Measurements from ENCODE around the gene EYA4. TPM values are rescaled to one million over a fixed set of nuclear protein-coding genes. Genes with fewer than 3 reads are reported as not detected.

EYA4 gene
- total RNA-seq, 1 donor from 2014 or later, result 0.78 TPM

DNA sequence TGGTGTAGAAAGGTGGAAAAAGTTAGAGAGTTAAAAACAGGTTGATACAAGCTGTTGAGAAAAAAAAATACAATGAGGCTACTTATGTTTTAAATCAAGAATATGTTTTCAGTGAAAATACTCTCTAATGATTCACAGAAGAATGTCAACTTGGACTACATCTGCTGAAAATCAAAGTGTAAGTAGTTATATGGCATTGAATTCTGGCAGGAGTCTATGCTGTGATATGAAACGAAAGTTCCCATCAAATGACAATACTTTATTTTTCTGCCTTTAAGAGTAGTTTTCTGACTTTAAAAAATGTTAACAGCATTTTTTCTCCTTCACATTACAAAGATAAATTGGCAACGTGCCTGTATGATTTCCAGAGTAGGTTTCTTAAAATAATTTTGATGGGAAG lies 158.3 kb downstream of the EYA4 start:
- Mint-ChIP-seq H3K4me1 (ENCODE audit: unreplicated experiment) (peaks cover 17% of the 10 kb centered on the region), H3K9me3 (ENCODE audit: unreplicated experiment) (no peaks in the 10 kb centered on the region), H3K27me3 (ENCODE audit: unreplicated experiment) (peaks cover 16% of the 10 kb centered on the region), H3K27ac (ENCODE audit: unreplicated experiment) (no peak overlapping the region), H3K4me3 (ENCODE audit: unreplicated experiment) (no peak overlapping the region), H3K36me3 (ENCODE audit: unreplicated experiment) (no peaks in the 10 kb centered on the region)
- TF ChIP-seq, protein P1, sequence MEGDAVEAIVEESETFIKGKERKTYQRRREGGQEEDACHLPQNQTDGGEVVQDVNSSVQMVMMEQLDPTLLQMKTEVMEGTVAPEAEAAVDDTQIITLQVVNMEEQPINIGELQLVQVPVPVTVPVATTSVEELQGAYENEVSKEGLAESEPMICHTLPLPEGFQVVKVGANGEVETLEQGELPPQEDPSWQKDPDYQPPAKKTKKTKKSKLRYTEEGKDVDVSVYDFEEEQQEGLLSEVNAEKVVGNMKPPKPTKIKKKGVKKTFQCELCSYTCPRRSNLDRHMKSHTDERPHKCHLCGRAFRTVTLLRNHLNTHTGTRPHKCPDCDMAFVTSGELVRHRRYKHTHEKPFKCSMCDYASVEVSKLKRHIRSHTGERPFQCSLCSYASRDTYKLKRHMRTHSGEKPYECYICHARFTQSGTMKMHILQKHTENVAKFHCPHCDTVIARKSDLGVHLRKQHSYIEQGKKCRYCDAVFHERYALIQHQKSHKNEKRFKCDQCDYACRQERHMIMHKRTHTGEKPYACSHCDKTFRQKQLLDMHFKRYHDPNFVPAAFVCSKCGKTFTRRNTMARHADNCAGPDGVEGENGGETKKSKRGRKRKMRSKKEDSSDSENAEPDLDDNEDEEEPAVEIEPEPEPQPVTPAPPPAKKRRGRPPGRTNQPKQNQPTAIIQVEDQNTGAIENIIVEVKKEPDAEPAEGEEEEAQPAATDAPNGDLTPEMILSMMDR (IDR thresholded peaks at IDR 0.05), result no peak
- DNase-seq (ENCODE audit: extremely low spot score, unreplicated experiment), result no peak

DNA sequence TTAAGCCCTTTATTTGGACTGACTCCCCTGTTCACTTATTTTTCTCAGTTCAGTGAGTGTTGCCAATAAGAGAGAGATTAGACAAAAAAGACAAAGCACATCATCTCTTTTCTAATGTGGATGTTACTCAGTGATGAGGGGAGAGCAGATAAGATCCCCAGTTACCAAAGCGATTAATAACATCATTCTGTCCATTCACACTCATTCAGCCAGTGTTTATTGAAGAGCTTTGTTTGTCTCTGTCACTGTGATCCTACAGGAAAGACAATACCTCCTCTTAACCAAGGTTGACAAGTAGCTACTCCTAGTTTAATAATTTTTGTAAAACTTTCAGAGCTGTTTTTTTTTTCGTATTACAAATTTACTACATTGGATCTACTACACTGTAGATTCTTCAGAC lies 163.0 kb downstream of the EYA4 start:
- Mint-ChIP-seq H3K9me3 (ENCODE audit: unreplicated experiment) (no peaks in the 10 kb centered on the region), H3K36me3 (ENCODE audit: unreplicated experiment) (no peaks in the 10 kb centered on the region), H3K4me3 (ENCODE audit: unreplicated experiment) (no peak overlapping the region)

DNA sequence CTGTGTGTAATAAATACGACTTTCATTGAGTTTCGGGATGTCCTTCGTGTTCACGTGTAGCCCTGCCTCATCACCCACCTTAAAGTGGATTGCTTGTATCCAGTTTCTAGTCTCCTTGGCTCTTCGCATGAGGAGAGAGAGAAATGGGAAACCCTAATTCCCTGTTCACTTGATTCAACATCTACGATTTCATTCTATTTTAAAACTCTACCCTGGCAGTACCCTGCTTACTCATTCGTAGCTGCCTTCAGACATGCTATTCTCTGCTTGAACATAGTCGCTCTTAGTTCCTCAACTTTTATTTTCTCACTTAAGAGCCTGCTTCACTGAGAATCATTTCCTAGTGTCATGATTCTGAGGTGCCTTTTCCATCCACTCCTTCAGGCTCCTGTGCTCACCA lies 163.6 kb downstream of the EYA4 start:
- peaks cover 26% of the 10 kb centered on the region for H3K27me3 Mint-ChIP-seq (ENCODE audit: unreplicated experiment)
- H3K4me3 Mint-ChIP-seq (ENCODE audit: unreplicated experiment), result no peak overlapping the region
- H3K36me3 Mint-ChIP-seq (ENCODE audit: unreplicated experiment), result no peaks in the 10 kb centered on the region
- DNase-seq (ENCODE audit: extremely low spot score, unreplicated experiment), result no peak
- no peaks in the 10 kb centered on the region for H3K4me1 Mint-ChIP-seq (ENCODE audit: unreplicated experiment)
- no peaks in the 10 kb centered on the region for H3K9me3 Mint-ChIP-seq (ENCODE audit: unreplicated experiment)
- no peak overlapping the region for H3K27ac Mint-ChIP-seq (ENCODE audit: unreplicated experiment)
- TF ChIP-seq, protein P1 (IDR thresholded peaks at IDR 0.05), result no peak

More for the DNA sequence above, 163.0 kb downstream of the EYA4 start:
- no peak overlapping the region for H3K27ac Mint-ChIP-seq (ENCODE audit: unreplicated experiment)
- TF ChIP-seq, protein P1 (IDR thresholded peaks at IDR 0.05), result no peak
- H3K27me3 Mint-ChIP-seq (ENCODE audit: unreplicated experiment), result peaks cover 26% of the 10 kb centered on the region
- H3K4me1 Mint-ChIP-seq (ENCODE audit: unreplicated experiment), result peaks cover 6% of the 10 kb centered on the region
- DNase-seq (ENCODE audit: extremely low spot score, unreplicated experiment), result no peak

DNA sequence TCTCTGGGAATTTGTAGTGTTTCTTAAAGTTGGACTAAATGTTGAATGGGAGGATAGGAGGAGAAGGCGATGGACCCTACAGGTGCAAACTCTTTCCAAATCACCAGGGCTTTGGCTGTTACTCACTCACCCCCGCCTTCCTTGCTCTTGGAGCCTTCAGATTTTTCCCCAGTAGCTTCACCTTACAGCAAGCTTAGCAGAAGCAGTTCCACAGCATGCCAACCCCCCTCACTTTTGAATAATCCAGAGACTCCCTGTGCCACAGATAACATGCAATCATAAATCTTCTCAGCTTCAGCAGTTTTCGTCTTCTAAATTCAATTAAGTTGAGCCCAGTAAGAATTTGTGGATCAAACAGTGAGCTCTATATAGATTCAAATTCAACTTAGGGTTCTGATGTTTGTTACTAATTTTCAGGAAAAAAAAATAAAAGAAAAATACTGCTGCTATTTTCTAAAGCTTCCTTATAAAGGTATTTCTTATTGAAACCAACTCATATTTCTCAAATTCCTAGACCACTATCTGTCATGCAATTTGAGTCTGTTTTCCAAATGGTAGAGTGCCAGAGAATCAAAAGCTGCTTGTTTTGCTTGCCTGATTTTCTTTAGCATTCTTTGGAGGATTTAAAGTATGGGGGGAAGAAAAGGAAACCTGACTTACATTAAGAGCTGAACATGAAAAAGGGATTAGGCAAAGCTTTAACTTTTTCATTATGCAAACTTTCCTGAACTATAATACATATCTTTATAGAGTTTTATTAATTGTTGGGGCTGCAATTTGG lies 166.4 kb downstream of the EYA4 start:
- no peak overlapping the region for H3K4me3 Mint-ChIP-seq (ENCODE audit: unreplicated experiment)
- H3K27ac Mint-ChIP-seq (ENCODE audit: unreplicated experiment), result no peak overlapping the region

DNA sequence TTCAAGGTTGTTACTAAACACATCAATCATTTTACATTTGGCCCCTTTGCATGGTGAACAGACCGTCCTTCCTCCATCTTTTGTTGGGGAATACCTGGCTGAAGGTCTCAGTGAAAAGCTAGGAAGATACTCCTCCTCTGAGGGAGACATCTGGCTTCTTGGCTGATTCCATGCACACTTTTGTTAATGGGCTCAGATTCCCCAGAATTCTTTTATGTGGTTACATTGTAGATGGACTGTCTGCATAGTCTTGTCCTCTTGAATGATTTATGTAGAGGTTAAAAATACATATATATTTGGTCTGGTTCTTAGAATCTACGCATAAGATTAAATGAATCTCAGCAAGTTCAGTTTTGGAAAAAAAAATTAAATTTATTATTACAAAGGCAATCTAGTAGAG lies 167.0 kb downstream of the EYA4 start:
- DNase-seq (ENCODE audit: extremely low spot score, unreplicated experiment), result no peak
- TF ChIP-seq, protein P1 (IDR thresholded peaks at IDR 0.05), result no peak
- Mint-ChIP-seq H3K4me3 (ENCODE audit: unreplicated experiment) (no peak overlapping the region), H3K27ac (ENCODE audit: unreplicated experiment) (no peak overlapping the region), H3K36me3 (ENCODE audit: unreplicated experiment) (no peaks in the 10 kb centered on the region), H3K9me3 (ENCODE audit: unreplicated experiment) (no peaks in the 10 kb centered on the region), H3K4me1 (ENCODE audit: unreplicated experiment) (no peaks in the 10 kb centered on the region), H3K27me3 (ENCODE audit: unreplicated experiment) (peaks cover 17% of the 10 kb centered on the region)

More for the DNA sequence above, 166.4 kb downstream of the EYA4 start:
- Mint-ChIP-seq H3K27me3 (ENCODE audit: unreplicated experiment) (peaks cover 19% of the 10 kb centered on the region), H3K9me3 (ENCODE audit: unreplicated experiment) (no peaks in the 10 kb centered on the region), H3K4me1 (ENCODE audit: unreplicated experiment) (no peaks in the 10 kb centered on the region), H3K36me3 (ENCODE audit: unreplicated experiment) (no peaks in the 10 kb centered on the region)
- DNase-seq (ENCODE audit: extremely low spot score, unreplicated experiment), result no peak
- TF ChIP-seq, protein P1 (IDR thresholded peaks at IDR 0.05), result no peak
